Liver (tissue), 9 donors: Measurements from ENCODE around the gene CARMIL1. TPM values are rescaled to one million over a fixed set of nuclear protein-coding genes. Genes with fewer than 3 reads are reported as not detected.

Source experiments
- DNase-seq: peaks from one replicate; pipeline ENCODE4 v3.0.0-alpha.2; 2017; ENCODE audit warnings: low spot score
- H3K27ac ChIP-seq, 2 donors: one replicate each; pipeline ENCODE4 v1.7.0; 2013; ENCODE audit warnings: inconsistent platforms in 2 of 2, low read length in 2 of 2, control low read depth in 1 of 2, low read depth in 1 of 2, mild to moderate bottlenecking in 1 of 2
- H3K27me3 ChIP-seq, 4 donors: one replicate each; pipeline versions ENCODE4 v1.6.1 to v1.7.0; 2013; ENCODE audit warnings: low read length in 3 of 4, inconsistent platforms in 1 of 4, mild to moderate bottlenecking in 1 of 4, moderate library complexity in 1 of 4; ENCODE audit not compliant: control insufficient read depth in 4 of 4, insufficient read depth in 4 of 4
- H3K36me3 ChIP-seq, 4 donors: one replicate each; pipeline versions ENCODE4 v1.6.1 to v1.7.0; 2013; ENCODE audit warnings: low read length in 3 of 4, mild to moderate bottlenecking in 3 of 4, low read depth in 1 of 4, moderate library complexity in 1 of 4; ENCODE audit not compliant: control insufficient read depth in 4 of 4, insufficient read depth in 3 of 4
- H3K4me1 ChIP-seq, 4 donors: one replicate each; pipeline versions ENCODE4 v1.6.1 to v1.7.0; 2013; ENCODE audit warnings: low read length in 3 of 4, mild to moderate bottlenecking in 3 of 4, moderate library complexity in 1 of 4; ENCODE audit not compliant: control insufficient read depth in 4 of 4, insufficient read depth in 4 of 4
- H3K4me3 ChIP-seq, 3 donors: one replicate each; pipeline versions ENCODE4 v1.6.1 to v1.7.0; 2013; ENCODE audit warnings: low read length in 3 of 3, control low read depth in 1 of 3, low read depth in 1 of 3, mild to moderate bottlenecking in 1 of 3
- H3K9ac ChIP-seq, 2 donors: one replicate each; pipeline ENCODE4 v1.7.0; 2013; ENCODE audit warnings: low read length in 2 of 2, mild to moderate bottlenecking in 2 of 2, moderate library complexity in 2 of 2, control low read depth in 1 of 2, low read depth in 1 of 2
- H3K9me3 ChIP-seq, 4 donors: one replicate each; pipeline versions ENCODE4 v1.6.1 to v1.7.0; 2013; ENCODE audit warnings: low read length in 3 of 4; ENCODE audit not compliant: control insufficient read depth in 4 of 4
- EGR1 ChIP-seq, 2 donors: IDR thresholded peaks; 2 replicates each; pipeline ENCODE4 v1.6.1; 2016 to 2018; ENCODE audit warnings: antibody characterized with exemption in 2 of 2, low read depth in 2 of 2
- FOXA1 ChIP-seq: IDR thresholded peaks from 2 replicates; pipeline ENCODE4 v1.6.1; 2016; ENCODE audit warnings: antibody characterized with exemption
- GABPA ChIP-seq, 2 donors: IDR thresholded peaks in 1 of 2; conservative IDR thresholded peaks in 1 of 2; 2 replicates each; pipeline ENCODE4 v1.6.1; 2016; ENCODE audit warnings: antibody characterized with exemption in 2 of 2, mild to moderate bottlenecking in 1 of 2, moderate library complexity in 1 of 2
- HNF4A ChIP-seq, 2 donors: conservative IDR thresholded peaks; 2 replicates each; pipeline ENCODE4 v1.6.1; 2016; ENCODE audit warnings: antibody characterized with exemption in 2 of 2, mild to moderate bottlenecking in 2 of 2
- HNF4G ChIP-seq: IDR thresholded peaks from 2 replicates; pipeline ENCODE4 v1.6.1; 2016; ENCODE audit warnings: antibody characterized with exemption
- JUND ChIP-seq, 2 donors: IDR thresholded peaks; 2 replicates each; pipeline ENCODE4 v1.6.1; 2016; ENCODE audit warnings: antibody characterized with exemption in 2 of 2
- MAX ChIP-seq: IDR thresholded peaks from 2 replicates; pipeline ENCODE4 v1.6.1; 2016; ENCODE audit warnings: antibody characterized with exemption
- RAD21 ChIP-seq, 2 donors: IDR thresholded peaks; 2 replicates each; pipeline ENCODE4 v1.6.1; 2016; ENCODE audit warnings: antibody characterized with exemption in 2 of 2, mild to moderate bottlenecking in 2 of 2
- REST ChIP-seq: IDR thresholded peaks from 2 replicates; pipeline ENCODE4 v1.6.1; 2016; ENCODE audit warnings: antibody characterized with exemption, mild to moderate bottlenecking
- RXRA ChIP-seq, 2 donors: IDR thresholded peaks; 2 replicates each; pipeline ENCODE4 v1.6.1; 2017 to 2018; ENCODE audit warnings: antibody characterized with exemption in 2 of 2, mild to moderate bottlenecking in 1 of 2
- SP1 ChIP-seq: IDR thresholded peaks from 2 replicates; pipeline ENCODE4 v1.6.1; 2018; ENCODE audit warnings: antibody characterized with exemption, mild to moderate bottlenecking
- TAF1 ChIP-seq: conservative IDR thresholded peaks from 2 replicates; pipeline ENCODE4 v1.6.1; 2016; ENCODE audit warnings: antibody characterized with exemption, mild to moderate bottlenecking
- YY1 ChIP-seq: IDR thresholded peaks from 2 replicates; pipeline ENCODE4 v1.6.1; 2016; ENCODE audit warnings: antibody characterized with exemption, mild to moderate bottlenecking
- ZBTB33 ChIP-seq: IDR thresholded peaks from 2 replicates; pipeline ENCODE4 v1.6.1; 2016; ENCODE audit warnings: antibody characterized with exemption
- WGBS: extraction: QIAGEN DNeasy Blood & Tissue Kit; methylation state at CpG from one replicate; pipeline ENCODE4 v1.1.7; 2013; 5-methylcytosine and 5-hydroxymethylcytosine counted together
- polyA plus RNA-seq, 2 donors: library from polyadenylated mRNA; stranded (reverse) in 1 of 2; unstranded in 1 of 2; fragments of 200-250 nt in 1 of 2; fragments of >200 nt in 1 of 2; fragmentation: Nextera tagmentation in 1 of 2; extraction: Ambion mirVana in 1 of 2; gene quantifications; one replicate each; pipeline versions ENCODE4 v1.2.1 to v1.2.3, GENCODE V29; 2013 to 2015
- total RNA-seq, 2 donors: library from RNA; depleted of rRNA; stranded (reverse); fragments of >200 nt; gene quantifications; one replicate each; pipeline ENCODE4 v1.2.3, GENCODE V29; 2014
- donor health status: healthy.
- donor health status: healthy.
- donor health status: healthy.
- donor health status: healthy.
- donor health status: healthy.

CARMIL1 gene
- total and polyA plus RNA-seq, 4 donors, result 1.4 to 9.5 (median 3.5) TPM

- H3K9me3 ChIP-seq, result no peaks in the 10 kb centered on the region
- no peaks in the 10 kb centered on the region for H3K27me3 ChIP-seq
- peaks cover 0 to 6% (median 4%) of the 10 kb centered on the region in 4 donors for H3K4me1 ChIP-seq
- no peak for DNase-seq
- no peak overlapping the region for H3K27ac ChIP-seq
- no peaks in the 10 kb centered on the region for H3K36me3 ChIP-seq
- H3K9ac ChIP-seq, result no peak overlapping the region
- WGBS, result 32% methylated on average over 2 of the region's 2 CpGs
- TF ChIP-seq HNF4G, result no peak
- TF ChIP-seq HNF4A (conservative IDR thresholded peaks at IDR 0.05), result peak; percentile 56 to 68
- peak in 1 of 2 donors; percentile 10 for TF ChIP-seq RXRA (IDR thresholded peaks at IDR 0.05)
- TF ChIP-seq TAF1, result no peak
- H3K4me3 ChIP-seq, result no peak overlapping the region
Measured at GRCh38 chr6:25620391-25620790, 341.2 kb downstream of the CARMIL1 start.

- Histone ChIP-seq H3K4me1 (peaks cover 0 to 6% (median 4%) of the 10 kb centered on the region in 4 donors), H3K9me3 (no peaks in the 10 kb centered on the region), H3K9ac (no peak overlapping the region), H3K36me3 (no peaks in the 10 kb centered on the region), H3K27ac (no peak overlapping the region), H3K4me3 (no peak overlapping the region), H3K27me3 (no peaks in the 10 kb centered on the region)
- TF ChIP-seq REST, result no peak
- no peak for DNase-seq
- WGBS, result 65% methylated on average over 1 of the region's 1 CpG
Measured at GRCh38 chr6:25623065-25623464, 343.9 kb downstream of the CARMIL1 start.

GRCh38 chr6:25623879-25624278 is 344.7 kb downstream of the CARMIL1 start:
- no peaks in the 10 kb centered on the region for H3K27me3 ChIP-seq
- H3K4me3 ChIP-seq, result no peak overlapping the region
- no peaks in the 10 kb centered on the region for H3K36me3 ChIP-seq
- no peaks in the 10 kb centered on the region for H3K9me3 ChIP-seq
- no peak overlapping the region for H3K9ac ChIP-seq
- no peak for DNase-seq
- H3K27ac ChIP-seq, result no peak overlapping the region
- H3K4me1 ChIP-seq, result peaks cover 0 to 6% (median 4%) of the 10 kb centered on the region in 4 donors
- WGBS, result 88% methylated on average over 1 of the region's 1 CpG
- no peak for TF ChIP-seq FOXA1
- TF ChIP-seq GABPA (IDR thresholded peaks at IDR 0.05 in 1 of 2, conservative IDR thresholded peaks at IDR 0.05 in 1 of 2), result no peak
- no peak for TF ChIP-seq REST
- no peak for TF ChIP-seq YY1
- no peak for TF ChIP-seq ZBTB33
- no peak for TF ChIP-seq SP1
- no peak for TF ChIP-seq JUND (IDR thresholded peaks at IDR 0.05)
- no peak for TF ChIP-seq RAD21 (IDR thresholded peaks at IDR 0.05)
- TF ChIP-seq EGR1 (IDR thresholded peaks at IDR 0.05; ENCODE audit: low read depth in 2 of 2), result no peak
- no peak for TF ChIP-seq MAX
